ENCODE measurements around the gene FSTL4.

GRCh38 chr5:133276171-133276570 lies 336.2 kb downstream of the FSTL4 start:
- TF ChIP-seq CTCF (IDR thresholded peaks at IDR 0.05) = no peak
- TF ChIP-seq RAD21 (IDR thresholded peaks at IDR 0.05; ENCODE audit: low read length) = no peak
- TF ChIP-seq RFX5 (IDR thresholded peaks at IDR 0.05; ENCODE audit: low read length) = no peak
- TF ChIP-seq IRF3 (IDR thresholded peaks at IDR 0.05; ENCODE audit: low read depth, low read length) = no peak
- no peak for TF ChIP-seq POLR2AphosphoS5 (IDR thresholded peaks at IDR 0.05; ENCODE audit: low read depth, low read length)
- TF ChIP-seq, protein P1, sequence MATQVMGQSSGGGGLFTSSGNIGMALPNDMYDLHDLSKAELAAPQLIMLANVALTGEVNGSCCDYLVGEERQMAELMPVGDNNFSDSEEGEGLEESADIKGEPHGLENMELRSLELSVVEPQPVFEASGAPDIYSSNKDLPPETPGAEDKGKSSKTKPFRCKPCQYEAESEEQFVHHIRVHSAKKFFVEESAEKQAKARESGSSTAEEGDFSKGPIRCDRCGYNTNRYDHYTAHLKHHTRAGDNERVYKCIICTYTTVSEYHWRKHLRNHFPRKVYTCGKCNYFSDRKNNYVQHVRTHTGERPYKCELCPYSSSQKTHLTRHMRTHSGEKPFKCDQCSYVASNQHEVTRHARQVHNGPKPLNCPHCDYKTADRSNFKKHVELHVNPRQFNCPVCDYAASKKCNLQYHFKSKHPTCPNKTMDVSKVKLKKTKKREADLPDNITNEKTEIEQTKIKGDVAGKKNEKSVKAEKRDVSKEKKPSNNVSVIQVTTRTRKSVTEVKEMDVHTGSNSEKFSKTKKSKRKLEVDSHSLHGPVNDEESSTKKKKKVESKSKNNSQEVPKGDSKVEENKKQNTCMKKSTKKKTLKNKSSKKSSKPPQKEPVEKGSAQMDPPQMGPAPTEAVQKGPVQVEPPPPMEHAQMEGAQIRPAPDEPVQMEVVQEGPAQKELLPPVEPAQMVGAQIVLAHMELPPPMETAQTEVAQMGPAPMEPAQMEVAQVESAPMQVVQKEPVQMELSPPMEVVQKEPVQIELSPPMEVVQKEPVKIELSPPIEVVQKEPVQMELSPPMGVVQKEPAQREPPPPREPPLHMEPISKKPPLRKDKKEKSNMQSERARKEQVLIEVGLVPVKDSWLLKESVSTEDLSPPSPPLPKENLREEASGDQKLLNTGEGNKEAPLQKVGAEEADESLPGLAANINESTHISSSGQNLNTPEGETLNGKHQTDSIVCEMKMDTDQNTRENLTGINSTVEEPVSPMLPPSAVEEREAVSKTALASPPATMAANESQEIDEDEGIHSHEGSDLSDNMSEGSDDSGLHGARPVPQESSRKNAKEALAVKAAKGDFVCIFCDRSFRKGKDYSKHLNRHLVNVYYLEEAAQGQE (IDR thresholded peaks at IDR 0.05; ENCODE audit: low read depth, low read length) = no peak
- no peak for TF ChIP-seq FOXM1 (IDR thresholded peaks at IDR 0.05; ENCODE audit: low read depth)
- TF ChIP-seq YY1 (IDR thresholded peaks at IDR 0.05; ENCODE audit: low read depth) = no peak
- TF ChIP-seq CHD2 (IDR thresholded peaks at IDR 0.05; ENCODE audit: low read length, partially characterized antibody) = no peak
- TF ChIP-seq NFIC (IDR thresholded peaks at IDR 0.05; ENCODE audit: borderline replicate concordance) = no peak
- no peak for TF ChIP-seq MXI1 (IDR thresholded peaks at IDR 0.05; ENCODE audit: low read depth, low read length)

Measured in SK-N-SH (cell line).